ENCODE data around the gene ACKR3. TPM values are rescaled to one million over a fixed set of nuclear protein-coding genes. Genes with fewer than 3 reads are reported as not detected.

Gene ACKR3
- total and polyA plus RNA-seq, 10 of the 15 experiments (the other 5 are each of a cell fraction or from before 2014, with no cell fraction given) = 3.0 to 154 (median 6.4) TPM

DNA sequence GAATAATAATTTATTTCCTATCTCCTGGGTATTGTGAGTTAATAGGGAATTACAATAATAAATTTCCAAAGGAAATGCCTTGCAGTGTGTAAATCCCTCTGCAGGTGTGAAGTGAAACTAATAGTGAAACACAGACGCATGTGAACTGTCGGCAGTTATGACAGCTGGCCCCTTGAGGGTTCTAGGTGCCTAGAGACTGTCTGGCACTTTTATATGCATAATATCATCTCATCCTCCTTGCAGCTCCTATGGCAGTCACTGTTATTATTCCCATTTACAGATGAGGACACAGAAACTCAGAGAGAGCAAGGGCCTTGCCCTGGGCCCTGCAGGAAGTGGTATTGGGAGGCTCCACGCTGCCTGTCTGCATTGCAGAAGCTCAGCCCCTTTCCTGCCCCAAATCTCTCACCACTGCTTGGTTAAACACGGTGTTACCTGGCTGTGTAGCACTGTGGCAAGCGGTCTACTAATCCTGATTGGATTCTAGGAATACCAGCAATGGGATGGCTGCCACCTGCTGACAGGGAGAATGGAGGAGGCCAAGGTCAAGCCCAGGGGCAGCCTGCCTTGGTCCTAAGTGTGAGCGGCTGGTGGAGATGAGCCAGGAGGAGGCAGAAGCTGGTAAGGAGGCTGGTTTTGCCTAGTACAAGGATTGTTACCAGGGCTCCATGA is 32.8 kb upstream of the ACKR3 start (continued):
- 0 out of 2 replicates have a peak, but pooled peaks have one; percentile 20 for TF ChIP-seq ZNF24 (IDR thresholded peaks at IDR 0.05)
- TF ChIP-seq, protein P1, sequence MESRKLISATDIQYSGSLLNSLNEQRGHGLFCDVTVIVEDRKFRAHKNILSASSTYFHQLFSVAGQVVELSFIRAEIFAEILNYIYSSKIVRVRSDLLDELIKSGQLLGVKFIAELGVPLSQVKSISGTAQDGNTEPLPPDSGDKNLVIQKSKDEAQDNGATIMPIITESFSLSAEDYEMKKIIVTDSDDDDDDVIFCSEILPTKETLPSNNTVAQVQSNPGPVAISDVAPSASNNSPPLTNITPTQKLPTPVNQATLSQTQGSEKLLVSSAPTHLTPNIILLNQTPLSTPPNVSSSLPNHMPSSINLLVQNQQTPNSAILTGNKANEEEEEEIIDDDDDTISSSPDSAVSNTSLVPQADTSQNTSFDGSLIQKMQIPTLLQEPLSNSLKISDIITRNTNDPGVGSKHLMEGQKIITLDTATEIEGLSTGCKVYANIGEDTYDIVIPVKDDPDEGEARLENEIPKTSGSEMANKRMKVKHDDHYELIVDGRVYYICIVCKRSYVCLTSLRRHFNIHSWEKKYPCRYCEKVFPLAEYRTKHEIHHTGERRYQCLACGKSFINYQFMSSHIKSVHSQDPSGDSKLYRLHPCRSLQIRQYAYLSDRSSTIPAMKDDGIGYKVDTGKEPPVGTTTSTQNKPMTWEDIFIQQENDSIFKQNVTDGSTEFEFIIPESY (IDR thresholded peaks at IDR 0.05) = no peak
- TF ChIP-seq ESRRA (IDR thresholded peaks at IDR 0.05; ENCODE audit: low read length) = no peak
- TF ChIP-seq GATAD2B (conservative IDR thresholded peaks at IDR 0.05; ENCODE audit: low read depth) = peak; percentile 98
- TF ChIP-seq MYC (IDR thresholded peaks at IDR 0.05; ENCODE audit: insufficient read depth, insufficient read length, insufficient replicate concordance, low read length, severe bottlenecking) = no peak
- TF ChIP-seq SPI1 (IDR thresholded peaks at IDR 0.05; ENCODE audit: borderline replicate concordance, insufficient read depth, low read depth, low read length) = no peak
- no peak for TF ChIP-seq RCOR1 (conservative IDR thresholded peaks at IDR 0.05; ENCODE audit: low read depth, low read length)
- no peak for TF ChIP-seq ZNF384 (IDR thresholded peaks at IDR 0.05; ENCODE audit: borderline replicate concordance, low read depth, low read length)
- TF ChIP-seq TCF3 (IDR thresholded peaks at IDR 0.05; ENCODE audit: borderline replicate concordance, insufficient read depth, low read depth, low read length) = peak; percentile 73; the same call in 1 of the 2 replicates
- TF ChIP-seq IKZF2 (IDR thresholded peaks at IDR 0.05) = peak; percentile 95 to 96
- TF ChIP-seq, protein P2, sequence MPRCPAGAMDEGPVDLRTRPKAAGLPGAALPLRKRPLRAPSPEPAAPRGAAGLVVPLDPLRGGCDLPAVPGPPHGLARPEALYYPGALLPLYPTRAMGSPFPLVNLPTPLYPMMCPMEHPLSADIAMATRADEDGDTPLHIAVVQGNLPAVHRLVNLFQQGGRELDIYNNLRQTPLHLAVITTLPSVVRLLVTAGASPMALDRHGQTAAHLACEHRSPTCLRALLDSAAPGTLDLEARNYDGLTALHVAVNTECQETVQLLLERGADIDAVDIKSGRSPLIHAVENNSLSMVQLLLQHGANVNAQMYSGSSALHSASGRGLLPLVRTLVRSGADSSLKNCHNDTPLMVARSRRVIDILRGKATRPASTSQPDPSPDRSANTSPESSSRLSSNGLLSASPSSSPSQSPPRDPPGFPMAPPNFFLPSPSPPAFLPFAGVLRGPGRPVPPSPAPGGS (IDR thresholded peaks at IDR 0.05; ENCODE audit: borderline replicate concordance, insufficient read depth, low read depth, low read length, poor library complexity, severe bottlenecking) = peak; percentile 87
- TF ChIP-seq, protein P3, sequence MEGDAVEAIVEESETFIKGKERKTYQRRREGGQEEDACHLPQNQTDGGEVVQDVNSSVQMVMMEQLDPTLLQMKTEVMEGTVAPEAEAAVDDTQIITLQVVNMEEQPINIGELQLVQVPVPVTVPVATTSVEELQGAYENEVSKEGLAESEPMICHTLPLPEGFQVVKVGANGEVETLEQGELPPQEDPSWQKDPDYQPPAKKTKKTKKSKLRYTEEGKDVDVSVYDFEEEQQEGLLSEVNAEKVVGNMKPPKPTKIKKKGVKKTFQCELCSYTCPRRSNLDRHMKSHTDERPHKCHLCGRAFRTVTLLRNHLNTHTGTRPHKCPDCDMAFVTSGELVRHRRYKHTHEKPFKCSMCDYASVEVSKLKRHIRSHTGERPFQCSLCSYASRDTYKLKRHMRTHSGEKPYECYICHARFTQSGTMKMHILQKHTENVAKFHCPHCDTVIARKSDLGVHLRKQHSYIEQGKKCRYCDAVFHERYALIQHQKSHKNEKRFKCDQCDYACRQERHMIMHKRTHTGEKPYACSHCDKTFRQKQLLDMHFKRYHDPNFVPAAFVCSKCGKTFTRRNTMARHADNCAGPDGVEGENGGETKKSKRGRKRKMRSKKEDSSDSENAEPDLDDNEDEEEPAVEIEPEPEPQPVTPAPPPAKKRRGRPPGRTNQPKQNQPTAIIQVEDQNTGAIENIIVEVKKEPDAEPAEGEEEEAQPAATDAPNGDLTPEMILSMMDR (IDR thresholded peaks at IDR 0.05 in 2 of 3, conservative IDR thresholded peaks at IDR 0.05 in 1 of 3; ENCODE audit: control insufficient read depth in 2 of 3, extremely low read depth in 1 of 3, insufficient read depth in 1 of 3, low read depth in 3 of 3, low read length in 3 of 3) = peak in 1 of 3 experiments; percentile 12; a peak in 1 of 6 replicates
- no peak for TF ChIP-seq CBX5 (IDR thresholded peaks at IDR 0.05; ENCODE audit: low read depth)
- TF ChIP-seq PML (IDR thresholded peaks at IDR 0.05; ENCODE audit: low read length) = no peak
- TF ChIP-seq YBX1 (IDR thresholded peaks at IDR 0.05) = 0 out of 2 replicates have a peak, but pooled peaks have one; percentile 48
- 0 out of 2 replicates have a peak, but pooled peaks have one; percentile 33 for TF ChIP-seq POLR2A (IDR thresholded peaks at IDR 0.05; ENCODE audit: low read depth, low read length)
- 0 out of 2 replicates have a peak, but pooled peaks have one; percentile 21 for TF ChIP-seq RAD51 (IDR thresholded peaks at IDR 0.05)
- no peak for TF ChIP-seq SRF (IDR thresholded peaks at IDR 0.05; ENCODE audit: low read depth in 2 of 2, low read length in 2 of 2)
- peak; percentile 65; the same call in 1 of the 2 replicates for TF ChIP-seq RUNX3 (IDR thresholded peaks at IDR 0.05; ENCODE audit: low read length)
- peak; percentile 78 for TF ChIP-seq SMAD1 (IDR thresholded peaks at IDR 0.05; ENCODE audit: low read depth, partially characterized antibody)
- TF ChIP-seq BRCA1 (IDR thresholded peaks at IDR 0.05; ENCODE audit: low read depth, low read length) = no peak
- TF ChIP-seq MEF2A (IDR thresholded peaks at IDR 0.05; ENCODE audit: insufficient read depth, low read depth, low read length) = no peak
- TF ChIP-seq ZNF217 (IDR thresholded peaks at IDR 0.05) = peak; percentile 80; the same call in 1 of the 2 replicates
